Duodenal mucosa (tissue), 2 donors: ENCODE measurements around the gene ANO9.
"Not testable (repeated sequence)": the region's sequence is repeated elsewhere in the genome, so short reads cannot be mapped to it uniquely, and the experiment has no call there.

ENCODE experiments used
- H3K27ac ChIP-seq: one replicate; pipeline ENCODE4 v1.7.0; 2013; ENCODE audit warnings: low read depth, low read length
- H3K27me3 ChIP-seq, 2 donors: one replicate each; pipeline ENCODE4 v1.7.0; 2013; ENCODE audit warnings: low read length in 2 of 2, control low read depth in 1 of 2; ENCODE audit not compliant: insufficient read depth in 2 of 2, control insufficient read depth in 1 of 2
- H3K36me3 ChIP-seq, 2 donors: one replicate each; pipeline ENCODE4 v1.7.0; 2013; ENCODE audit warnings: low read length in 2 of 2, control low read depth in 1 of 2; ENCODE audit not compliant: insufficient read depth in 2 of 2, control insufficient read depth in 1 of 2
- H3K4me1 ChIP-seq, 2 donors: one replicate each; pipeline ENCODE4 v1.7.0; 2013; ENCODE audit warnings: low read length in 2 of 2, control low read depth in 1 of 2; ENCODE audit not compliant: insufficient read depth in 2 of 2, control insufficient read depth in 1 of 2
- H3K4me3 ChIP-seq, 2 donors: one replicate each; pipeline ENCODE4 v1.7.0; 2013; ENCODE audit warnings: low read length in 2 of 2, low read depth in 1 of 2
- H3K9ac ChIP-seq, 2 donors: one replicate each; pipeline ENCODE4 v1.7.0; 2013; ENCODE audit warnings: low read length in 2 of 2, low read depth in 1 of 2
- H3K9me3 ChIP-seq, 2 donors: one replicate each; pipeline ENCODE4 v1.7.0; 2013; ENCODE audit warnings: low read length in 2 of 2, control low read depth in 1 of 2; ENCODE audit not compliant: control insufficient read depth in 1 of 2

The ANO9 gene

GRCh38 chr11:416757-417621 is 24.8 kb downstream of the ANO9 start:
- no peaks in the 10 kb centered on the region for H3K27me3 ChIP-seq
- peak overlapping the region; percentile 92 for H3K27ac ChIP-seq
- peak overlapping the region; percentile 59 to 77 for H3K9ac ChIP-seq
- peaks cover 19 to 39% of the 10 kb centered on the region in 2 donors for H3K4me1 ChIP-seq
- peak overlapping the region; percentile 73 to 77 for H3K4me3 ChIP-seq
- no peaks in the 10 kb centered on the region for H3K36me3 ChIP-seq
- H3K9me3 ChIP-seq, result no peaks in the 10 kb centered on the region

- Histone ChIP-seq H3K36me3 (no peaks in the 10 kb centered on the region), H3K4me3 (peak overlapping the region; percentile 73 to 77), H3K9ac (peak overlapping the region; percentile 59 to 77), H3K27ac (peak overlapping the region; percentile 92), H3K9me3 (no peaks in the 10 kb centered on the region), H3K27me3 (no peaks in the 10 kb centered on the region), H3K4me1 (peaks cover 19 to 39% of the 10 kb centered on the region in 2 donors)
Observed at GRCh38 chr11:416051-416756, 25.6 kb downstream of the ANO9 start.

DNA sequence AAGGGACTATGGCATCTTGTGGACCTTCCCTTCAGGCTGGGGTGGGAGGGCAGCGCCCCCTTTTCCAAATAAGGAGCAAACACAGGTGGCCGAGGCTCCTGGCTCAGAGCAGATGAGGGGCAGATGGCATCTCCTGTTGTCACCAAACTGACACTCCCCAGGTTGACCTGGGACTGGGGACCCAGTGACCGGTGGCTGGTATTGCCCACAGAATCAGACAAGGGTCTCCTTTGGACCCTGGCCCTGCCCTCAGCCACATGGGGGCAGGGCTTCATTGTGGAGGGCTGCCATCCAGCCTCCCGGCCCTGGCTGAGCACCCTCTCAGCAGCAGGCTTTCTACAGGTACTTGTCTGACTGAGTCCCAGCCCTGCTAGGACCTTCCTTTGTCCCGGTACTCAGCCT is 26.2 kb downstream of the ANO9 start:
- H3K36me3 ChIP-seq, result no peaks in the 10 kb centered on the region
- H3K4me1 ChIP-seq, result peaks cover 19 to 39% of the 10 kb centered on the region in 2 donors
- H3K9ac ChIP-seq, result peak overlapping the region; percentile 59 to 77
- H3K27ac ChIP-seq, result peak overlapping the region; percentile 46
- H3K4me3 ChIP-seq, result peak overlapping the region; percentile 73 to 77
- H3K27me3 ChIP-seq, result no peaks in the 10 kb centered on the region
- H3K9me3 ChIP-seq, result no peaks in the 10 kb centered on the region

DNA sequence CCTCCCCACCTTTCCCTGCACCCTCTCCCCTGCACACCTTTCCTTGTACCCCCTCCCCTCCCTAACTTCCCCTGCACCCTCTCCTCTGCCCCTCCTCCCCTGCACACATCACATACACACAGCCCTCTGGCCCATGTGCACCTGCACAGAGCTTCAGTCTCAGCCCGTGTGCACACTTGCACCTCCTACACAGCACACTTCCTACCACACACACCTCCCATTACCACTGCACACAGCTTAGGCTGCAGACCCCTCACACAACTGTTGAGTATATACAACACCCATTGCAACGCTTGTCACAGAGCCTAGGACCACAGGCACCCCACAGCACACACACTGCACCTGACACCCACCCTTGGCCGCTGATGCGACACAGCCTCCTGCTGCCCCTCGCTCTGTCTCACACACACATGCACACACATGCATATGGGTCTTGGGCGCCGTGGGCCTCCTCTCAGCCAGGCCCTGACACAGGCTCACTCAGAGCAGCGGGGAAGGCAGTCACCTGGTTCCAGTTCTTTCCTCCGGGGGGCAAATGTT is 27.4 kb downstream of the ANO9 start:
- H3K27ac ChIP-seq, result no peak overlapping the region
- peak overlapping the region in 1 of 2 donors; percentile 43 for H3K9ac ChIP-seq
- no peaks in the 10 kb centered on the region for H3K9me3 ChIP-seq
- peaks cover 0 to 3% of the 10 kb centered on the region in 2 donors for H3K36me3 ChIP-seq
- H3K4me1 ChIP-seq, result peaks cover 19 to 39% of the 10 kb centered on the region in 2 donors
- peak overlapping the region; percentile 48 to 74 for H3K4me3 ChIP-seq
- H3K27me3 ChIP-seq, result no peaks in the 10 kb centered on the region

DNA sequence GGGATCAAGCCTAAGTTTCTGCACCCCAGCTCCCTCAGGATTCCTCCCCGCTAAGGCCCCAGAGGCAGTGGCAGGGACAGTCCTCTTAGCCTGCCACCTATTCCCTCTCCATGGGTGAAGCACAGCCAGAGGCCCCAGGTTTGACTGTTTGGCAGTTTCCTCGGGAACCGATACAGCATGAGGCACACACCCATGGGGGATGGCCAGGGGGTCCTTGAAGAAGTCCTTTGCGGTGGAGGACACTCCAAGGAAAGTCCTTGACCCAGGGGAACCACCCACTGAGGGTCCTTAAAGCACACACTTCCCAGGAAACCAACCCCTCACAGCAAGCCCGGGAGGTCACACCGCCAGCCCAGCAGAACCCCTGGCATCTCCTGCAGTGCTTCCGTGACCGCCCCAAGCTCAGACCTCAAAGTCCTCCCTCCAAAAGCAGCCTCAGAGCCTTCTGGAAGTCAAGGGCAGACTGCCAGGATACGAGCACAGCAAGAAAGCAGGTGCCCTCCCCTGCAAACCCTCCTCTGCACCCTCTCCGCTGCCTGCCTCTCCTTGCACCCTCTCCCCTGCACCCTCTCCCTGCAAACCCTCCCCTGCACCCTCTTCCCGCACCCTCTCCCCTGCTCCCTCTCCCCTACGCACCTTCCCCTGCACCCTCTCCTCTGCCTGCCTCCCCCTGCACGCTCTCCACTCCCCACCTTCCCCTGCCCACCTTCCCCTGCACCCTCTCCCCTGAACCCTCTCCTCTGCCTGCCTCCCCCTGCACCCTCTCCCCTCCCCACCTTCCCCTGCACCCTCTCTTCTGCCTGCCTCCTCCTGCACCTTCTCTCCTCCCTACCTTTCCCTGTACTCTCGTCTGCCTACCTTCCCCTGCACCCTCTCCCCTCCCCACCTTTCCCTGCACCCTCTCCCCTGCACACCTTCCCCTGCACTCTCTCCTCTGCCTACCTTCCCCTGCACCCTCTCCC is 28.4 kb downstream of the ANO9 start:
- Histone ChIP-seq H3K4me1 (peaks cover 19 to 39% of the 10 kb centered on the region in 2 donors), H3K9me3 (no peaks in the 10 kb centered on the region), H3K27me3 (no peaks in the 10 kb centered on the region), H3K4me3 (peak overlapping the region in 1 of 2 donors; percentile 21), H3K36me3 (peaks cover 0 to 3% of the 10 kb centered on the region in 2 donors), H3K27ac (no peak overlapping the region), H3K9ac (peak overlapping the region in 1 of 2 donors; percentile 6)

DNA sequence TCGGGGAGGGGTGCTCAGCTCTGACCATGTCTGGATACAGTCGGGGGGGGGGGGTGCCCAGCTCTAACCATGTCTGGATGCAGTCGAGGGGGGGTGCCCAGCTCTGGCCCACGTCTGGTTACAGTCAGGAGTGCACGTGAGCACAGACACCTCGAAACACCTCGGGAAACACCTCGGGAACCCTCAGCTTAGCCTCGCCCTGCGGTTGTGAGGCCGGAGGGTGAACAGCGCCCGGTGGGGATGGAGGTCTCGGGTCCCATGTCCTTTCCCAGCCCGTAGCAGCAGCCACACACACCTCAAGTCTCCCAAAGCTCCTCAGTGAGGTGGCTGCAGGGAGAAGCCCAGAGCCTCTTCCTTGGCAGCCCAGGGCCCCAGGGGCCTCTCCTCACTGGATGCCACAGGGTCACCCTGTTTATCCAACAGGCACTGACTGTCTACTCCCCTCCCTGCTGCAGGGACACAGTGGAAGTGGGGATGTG is 29.1 kb downstream of the ANO9 start:
- Histone ChIP-seq H3K9ac (peak overlapping the region in 1 of 2 donors; percentile 6), H3K27ac (no peak overlapping the region), H3K4me1 (peaks cover 19 to 38% of the 10 kb centered on the region in 2 donors), H3K4me3 (no peak overlapping the region), H3K9me3 (no peaks in the 10 kb centered on the region), H3K27me3 (no peaks in the 10 kb centered on the region), H3K36me3 (peaks cover 0 to 3% of the 10 kb centered on the region in 2 donors)

GRCh38 chr11:411520-411919 is 30.3 kb downstream of the ANO9 start:
- not testable (repeated sequence) for H3K27ac ChIP-seq, H3K36me3 ChIP-seq, H3K9ac ChIP-seq, H3K4me3 ChIP-seq, H3K9me3 ChIP-seq, H3K27me3 ChIP-seq
- H3K4me1 ChIP-seq, result peaks cover 26 to 39% of the 10 kb centered on the region in 2 donors

DNA sequence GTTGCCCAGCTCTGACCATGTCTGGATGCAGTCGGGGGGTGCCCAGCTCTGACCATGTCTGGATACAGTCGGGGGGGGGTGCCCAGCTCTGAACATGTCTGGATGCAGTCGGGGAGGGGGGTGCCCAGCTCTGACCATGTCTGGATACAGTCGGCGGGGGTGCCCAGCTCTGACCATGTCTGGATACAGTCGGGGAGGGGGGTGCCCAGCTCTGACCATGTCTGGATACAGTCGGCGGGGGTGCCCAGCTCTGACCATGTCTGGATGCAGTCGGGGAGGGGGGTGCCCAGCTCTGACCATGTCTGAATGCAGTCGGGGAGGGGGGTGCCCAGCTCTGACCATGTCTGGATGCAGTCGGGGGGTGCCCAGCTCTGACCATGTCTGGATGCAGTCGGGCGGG is 31.1 kb downstream of the ANO9 start:
- not testable (repeated sequence) for H3K9ac ChIP-seq, H3K27ac ChIP-seq, H3K27me3 ChIP-seq, H3K9me3 ChIP-seq, H3K36me3 ChIP-seq, H3K4me3 ChIP-seq
- H3K4me1 ChIP-seq, result peaks cover 26 to 37% of the 10 kb centered on the region in 2 donors

DNA sequence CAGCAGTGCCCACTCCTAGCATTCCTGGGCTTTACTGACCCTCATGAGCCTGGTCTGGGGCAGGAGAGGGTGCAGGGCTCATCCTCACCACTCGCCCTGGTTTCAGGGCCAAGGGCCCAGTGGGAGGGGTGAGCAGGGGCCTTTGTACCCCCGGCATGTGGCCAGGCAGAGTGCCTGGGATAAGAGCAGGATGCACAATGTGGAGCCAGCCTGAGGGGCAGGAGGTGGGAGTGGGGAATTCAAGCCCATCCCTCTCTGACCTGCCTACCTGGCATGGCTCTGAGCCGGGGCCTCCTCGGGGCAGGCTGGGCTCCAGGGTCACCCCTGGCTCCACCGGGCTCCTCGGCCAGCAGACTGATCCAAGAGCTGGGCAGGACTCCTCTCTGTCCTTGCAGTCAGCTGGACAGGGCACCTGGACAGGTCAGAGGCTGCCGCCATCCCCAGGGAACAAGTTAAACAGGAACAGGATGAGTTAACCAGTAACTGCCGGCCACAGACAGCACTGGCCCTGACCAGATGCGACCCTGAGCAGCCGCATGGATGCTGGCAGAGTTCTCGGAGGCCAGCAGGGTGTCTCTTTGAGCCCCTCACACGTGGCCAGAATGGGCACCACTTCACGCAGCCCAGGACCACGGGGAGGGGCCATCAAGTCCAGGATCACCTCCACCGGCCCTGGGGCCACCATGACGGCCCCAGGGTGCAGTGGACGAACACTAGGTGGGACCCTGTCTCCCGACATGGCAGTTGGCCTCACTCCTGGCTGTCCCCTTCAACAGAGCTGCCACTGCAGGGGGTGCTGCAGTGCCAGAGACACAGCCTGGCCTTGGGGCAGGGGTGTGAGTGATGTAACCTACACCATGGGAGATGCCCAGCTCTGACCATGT is 32.0 kb downstream of the ANO9 start:
- Histone ChIP-seq H3K4me1 (peaks cover 20 to 29% of the 10 kb centered on the region in 2 donors), H3K4me3 (no peak overlapping the region), H3K9ac (no peak overlapping the region)

More for the DNA sequence above, 32.0 kb downstream of the ANO9 start:
- no peaks in the 10 kb centered on the region for H3K9me3 ChIP-seq
- H3K36me3 ChIP-seq, result peaks cover 0 to 9% of the 10 kb centered on the region in 2 donors
- no peak overlapping the region for H3K27ac ChIP-seq
- H3K27me3 ChIP-seq, result no peaks in the 10 kb centered on the region
